Measurements from ENCODE around the gene TPP1. TPM values are rescaled to one million over a fixed set of nuclear protein-coding genes. Genes with fewer than 3 reads are reported as not detected.

Gene TPP1
- 83.6 and 123 TPM in 2 replicates for total RNA-seq

DNA sequence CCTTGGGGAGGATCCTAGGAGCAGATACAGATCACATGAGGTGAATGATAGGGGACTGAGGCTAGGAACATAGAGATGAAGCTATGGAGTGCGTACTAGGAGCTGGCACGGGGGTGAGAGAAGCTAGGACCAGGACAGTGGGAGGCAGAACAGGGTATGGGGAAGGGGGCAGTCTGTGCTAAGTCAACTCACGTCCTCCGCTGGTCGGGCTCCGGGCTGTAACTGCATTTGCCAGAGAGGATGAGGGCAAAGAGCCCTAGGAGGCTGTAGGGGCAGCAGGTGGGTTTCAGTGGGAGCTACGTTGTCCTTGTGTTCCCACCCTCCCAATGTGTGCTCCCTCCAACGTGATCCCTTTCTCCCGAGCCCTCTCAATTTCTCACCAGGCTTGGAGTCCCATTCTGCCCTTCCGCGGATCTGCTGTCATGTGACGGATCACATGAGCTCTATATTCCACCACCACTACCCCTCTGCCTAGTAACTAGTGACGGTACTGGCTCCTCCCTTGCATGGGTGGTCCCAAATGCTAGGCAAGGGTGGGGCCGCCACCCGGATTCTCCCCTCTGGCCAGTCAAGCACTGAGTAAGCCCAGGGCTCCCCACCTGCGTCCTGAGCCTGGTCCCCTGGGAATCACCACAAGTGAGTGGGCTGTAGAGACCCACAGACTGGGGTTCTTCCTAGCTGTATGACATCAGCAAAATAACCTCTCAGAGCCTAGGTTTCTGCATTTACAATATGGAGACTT lies at the start of gene TPP1:
TPP1 (minus strand) TSS at position 419 of the 742 bp plus-strand sequence; CDS start at position 397, 22 bp downstream.

DNA sequence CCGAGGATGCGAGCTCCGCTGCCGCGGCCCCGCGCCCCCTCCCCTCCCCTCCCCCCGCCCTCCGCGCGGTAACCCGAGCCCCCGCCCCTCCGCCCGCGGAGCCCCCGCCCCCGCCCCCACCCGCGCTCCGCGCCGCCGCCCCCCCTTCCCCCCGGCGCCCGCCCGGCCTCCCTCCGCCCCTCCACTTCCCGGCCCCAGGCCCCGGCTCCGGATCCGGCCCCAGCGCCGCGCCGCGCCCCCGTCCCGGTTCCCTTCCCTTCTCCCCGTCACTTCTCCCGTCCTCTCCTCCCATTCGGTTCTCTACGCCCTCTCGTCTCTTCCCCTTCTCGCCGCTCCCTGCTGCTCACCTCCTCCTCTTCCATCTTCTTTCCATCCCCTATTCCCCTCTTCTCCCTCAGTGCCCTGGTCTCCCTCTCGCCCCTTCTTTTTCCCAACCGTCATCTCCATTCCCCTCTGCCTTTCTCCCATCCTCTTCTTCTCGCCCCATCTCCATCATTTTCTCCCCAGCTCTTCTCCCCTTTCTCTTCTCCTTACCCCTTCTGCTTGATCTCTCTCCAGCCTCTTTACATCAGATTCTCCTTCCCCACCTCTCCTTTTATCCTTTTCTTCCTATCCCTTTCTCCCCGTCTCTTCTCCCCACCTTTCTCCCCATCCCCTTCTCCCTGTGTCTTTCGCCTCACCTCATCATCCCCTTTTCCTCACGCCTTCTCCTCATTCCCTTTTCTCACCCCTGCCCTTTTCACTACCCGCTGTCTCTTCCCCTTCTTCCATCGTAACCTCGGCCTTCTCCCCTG lies 36.8 kb upstream of the TPP1 start, which contains the start of gene DCHS1:
DCHS1 (minus strand) TSS at position 20 of the 794 bp plus-strand sequence. CDS start 14,196 bp downstream, outside the sequence.

DNA sequence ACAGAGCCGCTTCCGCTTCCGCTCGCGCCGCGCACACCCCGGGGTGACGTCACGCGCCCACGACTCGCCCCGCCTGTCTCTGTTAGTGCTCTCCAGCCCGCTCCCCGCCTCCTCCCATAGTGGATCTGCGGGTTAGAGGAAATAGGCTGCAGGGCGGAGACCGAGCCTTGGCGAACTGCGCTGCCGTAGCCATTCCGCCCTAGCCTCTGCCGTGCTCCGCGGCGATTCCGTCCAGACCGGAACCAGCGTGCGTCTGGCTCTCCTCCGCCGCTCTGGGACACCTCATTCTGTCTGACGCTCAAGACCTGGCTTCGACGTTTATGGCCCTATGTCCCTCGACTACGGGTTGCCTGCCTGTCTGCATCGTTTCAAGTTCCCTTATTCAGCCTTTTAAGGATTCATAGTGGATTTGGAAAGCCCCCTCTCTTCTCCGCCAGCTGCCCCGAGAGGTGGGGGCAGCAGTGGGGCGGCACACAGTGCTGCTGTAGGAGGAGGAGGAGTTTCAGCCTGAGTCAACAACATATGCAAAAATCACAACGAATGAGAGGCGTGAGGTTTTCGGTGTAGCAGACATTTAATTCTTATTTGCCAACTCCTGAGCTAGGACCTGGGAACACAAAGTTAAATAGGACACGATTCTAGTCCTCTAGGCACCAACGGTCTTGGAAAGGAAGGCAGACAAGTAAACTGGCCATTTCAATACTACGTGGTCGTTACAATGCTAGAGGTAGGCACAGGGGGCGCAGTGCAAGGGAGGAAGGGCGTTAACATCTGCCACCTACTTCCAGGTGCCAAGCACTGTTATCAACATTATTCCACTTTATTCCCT lies 6.8 kb downstream of the TPP1 start, which contains the start of gene TAF10:
TAF10 (minus strand) TSS at position 4 of the 829 bp plus-strand sequence. CDS start 27 bp downstream, outside the sequence.

DNA sequence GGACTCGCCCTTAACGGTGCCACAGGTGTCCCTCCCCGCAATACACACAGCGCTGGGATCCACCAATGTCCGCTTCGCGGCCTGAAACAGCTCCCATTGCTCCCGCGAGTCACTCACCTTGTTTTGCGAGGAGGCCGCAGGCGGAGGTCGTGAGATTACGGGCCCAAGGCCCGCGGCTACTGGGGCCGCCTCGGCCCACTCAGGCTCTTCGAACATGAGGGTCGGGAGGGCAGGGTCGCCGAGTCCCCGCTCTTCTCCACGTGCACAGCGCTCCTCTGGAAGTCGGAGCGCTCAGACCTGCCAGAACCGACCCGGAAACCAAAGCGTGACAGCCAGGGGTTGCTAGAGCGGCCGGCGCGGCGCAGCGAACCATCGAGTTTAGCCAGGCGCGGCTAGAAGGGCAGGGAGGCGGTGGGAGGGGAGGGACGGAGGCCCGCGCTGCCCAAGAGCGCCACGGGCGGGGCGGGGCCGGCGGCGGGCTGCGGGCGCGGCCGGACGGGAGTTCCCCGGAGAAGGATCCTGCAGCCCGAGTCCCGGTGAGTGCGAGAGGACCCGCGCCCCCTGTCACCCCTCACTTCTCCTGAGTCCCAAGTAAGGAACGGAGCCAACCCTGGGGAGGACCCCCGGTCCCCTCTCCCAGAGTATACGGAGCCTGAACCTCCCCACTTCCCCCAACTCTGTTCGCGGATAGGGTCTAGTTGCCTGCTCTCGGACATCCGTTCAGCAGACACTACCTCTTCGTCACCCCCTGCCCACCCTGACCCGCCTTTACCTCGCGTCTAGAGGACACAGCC lies 15.7 kb downstream of the TPP1 start, which contains the start of the genes ILK and RRP8:
ILK (plus strand) TSS at position 488 of the 794 bp plus-strand sequence. CDS start 498 bp downstream, outside the sequence.
RRP8 (minus strand) TSS at position 330 of the 794 bp plus-strand sequence; CDS start at position 216, 114 bp downstream.

Other genes starting within 250 kb of the TPP1 start
- gene SMPD1, start 228.9 kb downstream of the TPP1 start, total RNA-seq = 28.7 and 39.2 TPM in 2 replicates
- gene APBB1, start 200.3 kb downstream of the TPP1 start, total RNA-seq = 45.4 and 50.5 TPM in 2 replicates
- gene HPX, start 178.4 kb downstream of the TPP1 start, total RNA-seq = 0.33 and 0.50 TPM in 2 replicates
- gene TRIM3, start 145.5 kb downstream of the TPP1 start, total RNA-seq = 19.5 and 27.4 TPM in 2 replicates
- 56.0 and 66.1 TPM in 2 replicates for gene ARFIP2, start 138.1 kb downstream of the TPP1 start, total RNA-seq
- gene TIMM10B, start 137.9 kb downstream of the TPP1 start, total RNA-seq = 44.7 and 51.0 TPM in 2 replicates
- gene DNHD1, start 122.1 kb downstream of the TPP1 start, total RNA-seq = 9.0 and 12.2 TPM in 2 replicates
- 12.0 and 13.8 TPM in 2 replicates for gene RRP8, start 15.8 kb downstream of the TPP1 start, total RNA-seq
- 248 and 367 TPM in 2 replicates for gene ILK, start 15.6 kb downstream of the TPP1 start, total RNA-seq
- gene TAF10, start 7.2 kb downstream of the TPP1 start, total RNA-seq = 25.3 and 45.6 TPM in 2 replicates
- 35.2 and 50.1 TPM in 2 replicates for gene DCHS1, start 36.4 kb upstream of the TPP1 start, total RNA-seq
- gene MRPL17, start 63.9 kb upstream of the TPP1 start, total RNA-seq = 112 and 118 TPM in 2 replicates
- 0.12 and 0.55 TPM in 2 replicates for gene OR2AG2, start 152.6 kb upstream of the TPP1 start, total RNA-seq
- not detected in 2 replicates for gene OR2AG1, start 163.6 kb upstream of the TPP1 start, total RNA-seq
- 0.37 and 0.55 TPM in 2 replicates for gene OR6A2, start 180.3 kb upstream of the TPP1 start, total RNA-seq
- gene OR10A5, start 226.3 kb upstream of the TPP1 start, total RNA-seq = not detected in 2 replicates
- not detected in 2 replicates for gene OR10A2, start 243.6 kb upstream of the TPP1 start, total RNA-seq

Measured in uterine smooth muscle cell (primary cell).